IMR-90 (cell line): ENCODE results near the gene SYNGR2. TPM values are rescaled to one million over a fixed set of nuclear protein-coding genes. Genes with fewer than 3 reads are reported as not detected.

Source experiments
- ATAC-seq: fragments of 200-7000 bp; cut with Tn5 transposase; 2 replicates; pipeline ENCODE4 v1.9.1; 2020; ENCODE audit warnings: low read depth, mild to moderate bottlenecking, moderate library complexity
- BruUV-seq: library from RNA; stranded (reverse); fragments of 400-500 nt; replicated peaks from 2 replicates; lab custom pipeline; 2021; lab: Mats Ljungman, UMichigan
- CTCF ChIA-PET: fragments of 300-600 bp; formaldehyde crosslinking; extraction: SDS; loops from one replicate; lab custom pipeline; 2021; ENCODE audit warnings: antibody characterized with exemption; lab: Yijun Ruan, JAX
- POLR2A ChIA-PET: fragments of 300-600 bp; sonication (Branson Sonifier 250); formaldehyde crosslinking; loops from one replicate; lab custom pipeline; 2022; ENCODE audit warnings: antibody characterized with exemption; ENCODE audit not compliant: unreplicated experiment; lab: Charles Lee
- DNase-seq: peaks from one replicate; pipeline ENCODE4 v3.0.0; 2013
- H2AFZ ChIP-seq: replicated peaks from 2 replicates; pipeline ENCODE3; 2013; ENCODE audit warnings: low read length, mild to moderate bottlenecking; ENCODE audit not compliant: poor library complexity
- H2AK5ac ChIP-seq: 2 replicates; pipeline ENCODE4 v1.6.1; 2013; ENCODE audit warnings: low read depth, low read length, inconsistent platforms
- H2AK9ac ChIP-seq: replicated peaks from 2 replicates; pipeline ENCODE3; 2013; ENCODE audit warnings: mild to moderate bottlenecking, low read depth, low read length, moderate library complexity; ENCODE audit not compliant: poor library complexity
- H2BK120ac ChIP-seq: 2 replicates; pipeline ENCODE4 v1.6.1; 2013; ENCODE audit warnings: low read depth, low read length, inconsistent platforms
- H2BK15ac ChIP-seq: 3 replicates; pipeline ENCODE4 v1.6.1; 2013; ENCODE audit warnings: low read depth, low read length, inconsistent platforms
- H2BK20ac ChIP-seq: 2 replicates; pipeline ENCODE4 v1.6.1; 2013; ENCODE audit warnings: low read depth, mild to moderate bottlenecking, inconsistent platforms, low read length, moderate library complexity
- H2BK5ac ChIP-seq: 2 replicates; pipeline ENCODE4 v1.6.1; 2013; ENCODE audit warnings: mild to moderate bottlenecking, low read depth, low read length, inconsistent platforms; ENCODE audit not compliant: poor library complexity, severe bottlenecking
- H3K14ac ChIP-seq: replicated peaks from 2 replicates; pipeline ENCODE4 v1.6.1; 2013; ENCODE audit warnings: low read depth, low read length, inconsistent platforms
- H3K18ac ChIP-seq: 2 replicates; pipeline ENCODE4 v1.6.1; 2013; ENCODE audit warnings: low read depth, low read length, control low read depth
- H3K23ac ChIP-seq: 2 replicates; pipeline ENCODE4 v1.6.1; 2013; ENCODE audit warnings: low read depth, low read length, inconsistent platforms
- H3K27ac ChIP-seq: 2 replicates; pipeline ENCODE4 v1.5.1; 2013; ENCODE audit warnings: mild to moderate bottlenecking, control low read depth, low read length; ENCODE audit not compliant: insufficient read depth
- H3K27me3 ChIP-seq: 2 replicates; pipeline ENCODE4 v1.6.1; 2013; ENCODE audit warnings: low read length; ENCODE audit not compliant: control insufficient read depth, insufficient read depth
- H3K36me3 ChIP-seq: 2 replicates; pipeline ENCODE4 v1.6.1; 2013; ENCODE audit warnings: low read length, mixed read lengths; ENCODE audit not compliant: control insufficient read depth, insufficient read depth
- H3K4ac ChIP-seq: 2 replicates; pipeline ENCODE4 v1.6.1; 2013; ENCODE audit warnings: low read depth, low read length, inconsistent platforms
- H3K4me1 ChIP-seq: 2 replicates; pipeline ENCODE4 v1.6.1; 2013; ENCODE audit warnings: low read length, mixed read lengths; ENCODE audit not compliant: control insufficient read depth, insufficient read depth
- H3K4me2 ChIP-seq: 2 replicates; pipeline ENCODE4 v1.6.1; 2013; ENCODE audit warnings: low read depth, mild to moderate bottlenecking, control low read depth, low read length, moderate library complexity
- H3K4me3 ChIP-seq: 2 replicates; pipeline ENCODE4 v1.5.1; 2013; ENCODE audit warnings: low read depth, mild to moderate bottlenecking, control low read depth, low read length, moderate library complexity; ENCODE audit not compliant: insufficient read depth
- H3K56ac ChIP-seq: 2 replicates; pipeline ENCODE4 v1.6.1; 2013; ENCODE audit warnings: low read length, inconsistent platforms; ENCODE audit not compliant: insufficient read depth; ENCODE audit errors: extremely low read depth
- H3K79me1 ChIP-seq, 2 experiments: 2 replicates each; pipeline ENCODE4 v1.6.1; 2013; ENCODE audit warnings: low read length in 2 of 2, inconsistent platforms in 1 of 2, low read depth in 1 of 2
- H3K9ac ChIP-seq: 2 replicates; pipeline ENCODE4 v1.6.1; 2013; ENCODE audit warnings: low read depth, low read length, control low read depth
- H3K9me1 ChIP-seq: 2 replicates; pipeline ENCODE4 v1.6.1; 2013; ENCODE audit warnings: low read length, inconsistent platforms; ENCODE audit not compliant: insufficient read depth
- H3K9me3 ChIP-seq: 2 replicates; pipeline ENCODE4 v1.6.1; 2013; ENCODE audit warnings: low read length; ENCODE audit not compliant: control insufficient read depth, insufficient read depth
- H4K20me1 ChIP-seq: 2 replicates; pipeline ENCODE4 v1.6.1; 2013; ENCODE audit warnings: low read length, inconsistent platforms; ENCODE audit not compliant: insufficient read depth
- H4K5ac ChIP-seq: 2 replicates; pipeline ENCODE4 v1.6.1; 2013; ENCODE audit warnings: mild to moderate bottlenecking, low read depth, low read length, control low read depth
- H4K8ac ChIP-seq, 2 experiments: 2 replicates each; pipeline ENCODE4 v1.6.1; 2013; ENCODE audit warnings: low read depth in 2 of 2, low read length in 2 of 2, control low read depth in 1 of 2, inconsistent platforms in 1 of 2
- H4K91ac ChIP-seq: 2 replicates; pipeline ENCODE4 v1.6.1; 2013; ENCODE audit warnings: low read depth, low read length, inconsistent platforms; ENCODE audit not compliant: insufficient read depth
- BHLHE40 ChIP-seq: fragments of 150-350 bp; IDR thresholded peaks from 2 replicates; pipeline ENCODE4 v1.6.1; 2016; ENCODE audit warnings: mild to moderate bottlenecking, low read depth, low read length
- MAFK ChIP-seq: IDR thresholded peaks from 2 replicates; pipeline ENCODE4 v1.6.1; 2012; ENCODE audit warnings: low read depth, low read length, improper control_type of control experiment
- MAZ ChIP-seq: IDR thresholded peaks from 2 replicates; pipeline ENCODE4 v1.6.1; 2012; ENCODE audit warnings: low read depth, mild to moderate bottlenecking, low read length, improper control_type of control experiment, moderate library complexity, borderline replicate concordance
- WGBS, 2 experiments: methylation state at CpG; one replicate each; pipeline versions ENCODE4 v1.1.5 to v1.1.7; 2013; ENCODE audit warnings: missing lambda C conversion rate in 2 of 2; ENCODE audit not compliant: insufficient read length in 1 of 2; ENCODE audit errors: extremely low coverage in 2 of 2; 5-methylcytosine and 5-hydroxymethylcytosine counted together
- dilution Hi-C: fragments of 300-500 bp; cut with HindIII; formaldehyde crosslinking; loops from one replicate; pipeline ENCODE4 v1.14.3; 2018; ENCODE audit warnings: low sequenced_read_pairs; ENCODE audit not compliant: unreplicated experiment
- in situ Hi-C: fragments of 300-500 bp; cut with MboI; formaldehyde crosslinking; loops from 3 replicates; pipeline ENCODE4 v1.14.3; 2019; ENCODE audit warnings: low sequenced_read_pairs, inconsistent platforms, mixed read lengths
- intact Hi-C: fragments of 100-400 bp; cut with micrococcal nuclease; formaldehyde crosslinking; loops from 2 replicates; pipeline ENCODE4 v1.10.0; 2022
- polyA plus RNA-seq, 3 experiments: library from polyadenylated mRNA; depleted of rRNA; stranded (reverse); fragments of >200 nt; gene quantifications; 2 replicates each; pipeline ENCODE4 v1.2.3, GENCODE V29; 2012; ENCODE audit warnings: low replicate concordance in 1 of 3
- total RNA-seq: library from RNA; depleted of rRNA; stranded (reverse); fragments of >200 nt; gene quantifications from 2 replicates; pipeline ENCODE4 v1.2.3, GENCODE V29; 2012

The SYNGR2 gene
- total and polyA plus RNA-seq, 2 of the 4 experiments (the other 2 are of a cell fraction), result 11.1 to 63.1 TPM

- Histone ChIP-seq H3K9me1 (peaks cover 3% of the 10 kb centered on the region; the same call in 1 of the 2 replicates), H3K27me3 (no peaks in the 10 kb centered on the region), H3K36me3 (peaks cover 4% of the 10 kb centered on the region; the same call in 1 of the 2 replicates), H2BK20ac (no peak overlapping the region), H2BK5ac (no peak overlapping the region), H3K23ac (no peak overlapping the region), H4K8ac (no peak overlapping the region), H3K14ac (no peak overlapping the region), H2AK5ac (no peak overlapping the region), H4K91ac (no peak overlapping the region), H3K4ac (no peak overlapping the region), H2BK120ac (no peak overlapping the region), H2AFZ (no peak overlapping the region), H3K4me2 (no peak overlapping the region), H4K20me1 (no peaks in the 10 kb centered on the region), H3K4me3 (no peak overlapping the region), H3K18ac (no peak overlapping the region), H3K9ac (no peak overlapping the region), H2BK15ac (no peak overlapping the region), H3K27ac (no peak overlapping the region), H3K4me1 (no peaks in the 10 kb centered on the region), H4K5ac (no peak overlapping the region), H2AK9ac (no peak overlapping the region), H3K9me3 (no peaks in the 10 kb centered on the region), H3K79me1 (peaks cover 0 to 3% of the 10 kb centered on the region in 2 experiments; a peak in 2 of 4 replicates), H3K56ac (no peak overlapping the region)
- 100% methylated on average over 2 of the region's 8 CpGs; no CpG with 5 or more reads in 1 of the 2 experiments for WGBS, 2 experiments
- DNase-seq (no peak), ATAC-seq (no peak)
- TF ChIP-seq MAFK (no peak), MAZ (no peak), BHLHE40 (no peak)
- no TSS peak for BruUV-seq
- ChIA-PET POLR2A (no interaction called here), CTCF (no interaction called here)
- in situ Hi-C loops (no loop called here), intact Hi-C loops (no loop called here), dilution Hi-C loops (no loop called here)
Measured at GRCh38 chr17:78202666-78203065, 34.3 kb downstream of the SYNGR2 start.
